RWPE2 (cell line): ENCODE measurements around the gene HTT.

Source experiments
- ATAC-seq: fragments of 200-7000 bp; cut with Tn5 transposase; 3 replicates; pipeline ENCODE4 v1.9.1; 2021; ENCODE audit warnings: low read depth
- DNase-seq: peaks from one replicate; pipeline ENCODE4 v3.0.0-alpha.2; 2020; ENCODE audit warnings: low spot score
- H3K27ac ChIP-seq: fragments of 450-650 bp; 2 replicates; pipeline ENCODE4 v1.5.1; 2017; ENCODE audit warnings: mild to moderate bottlenecking; ENCODE audit not compliant: poor library complexity, severe bottlenecking
- H3K27me3 ChIP-seq: fragments of 250-450 bp; sonication (Bioruptor Pico); 2 replicates; pipeline ENCODE4 v1.5.1; 2021; ENCODE audit warnings: mild to moderate bottlenecking, moderate library complexity; ENCODE audit not compliant: insufficient read depth, poor library complexity, severe bottlenecking
- H3K36me3 ChIP-seq: fragments of 250-450 bp; sonication (Bioruptor Pico); 2 replicates; pipeline ENCODE4 v1.5.1; 2020; ENCODE audit warnings: low read depth, mild to moderate bottlenecking, moderate library complexity
- H3K4me1 ChIP-seq: fragments of 250-450 bp; sonication (Bioruptor Pico); 2 replicates; pipeline ENCODE4 v1.5.1; 2021; ENCODE audit warnings: mild to moderate bottlenecking, moderate library complexity; ENCODE audit not compliant: insufficient read depth, poor library complexity, severe bottlenecking
- H3K4me3 ChIP-seq: fragments of 250-450 bp; sonication (Bioruptor Pico); 2 replicates; pipeline ENCODE4 v1.5.1; 2021; ENCODE audit warnings: mild to moderate bottlenecking, moderate library complexity; ENCODE audit not compliant: severe bottlenecking
- H3K9me3 ChIP-seq: fragments of 250-450 bp; sonication (Bioruptor Pico); 2 replicates; pipeline ENCODE4 v1.5.1; 2021; ENCODE audit warnings: mild to moderate bottlenecking, moderate library complexity; ENCODE audit not compliant: severe bottlenecking
- TF ChIP-seq, protein P1 (sequence below): fragments of 450-650 bp; IDR thresholded peaks from one replicate; pipeline ENCODE4 v1.5.1; 2017; ENCODE audit warnings: mild to moderate bottlenecking, moderate library complexity; ENCODE audit not compliant: poor library complexity, severe bottlenecking

The HTT gene

DNA sequence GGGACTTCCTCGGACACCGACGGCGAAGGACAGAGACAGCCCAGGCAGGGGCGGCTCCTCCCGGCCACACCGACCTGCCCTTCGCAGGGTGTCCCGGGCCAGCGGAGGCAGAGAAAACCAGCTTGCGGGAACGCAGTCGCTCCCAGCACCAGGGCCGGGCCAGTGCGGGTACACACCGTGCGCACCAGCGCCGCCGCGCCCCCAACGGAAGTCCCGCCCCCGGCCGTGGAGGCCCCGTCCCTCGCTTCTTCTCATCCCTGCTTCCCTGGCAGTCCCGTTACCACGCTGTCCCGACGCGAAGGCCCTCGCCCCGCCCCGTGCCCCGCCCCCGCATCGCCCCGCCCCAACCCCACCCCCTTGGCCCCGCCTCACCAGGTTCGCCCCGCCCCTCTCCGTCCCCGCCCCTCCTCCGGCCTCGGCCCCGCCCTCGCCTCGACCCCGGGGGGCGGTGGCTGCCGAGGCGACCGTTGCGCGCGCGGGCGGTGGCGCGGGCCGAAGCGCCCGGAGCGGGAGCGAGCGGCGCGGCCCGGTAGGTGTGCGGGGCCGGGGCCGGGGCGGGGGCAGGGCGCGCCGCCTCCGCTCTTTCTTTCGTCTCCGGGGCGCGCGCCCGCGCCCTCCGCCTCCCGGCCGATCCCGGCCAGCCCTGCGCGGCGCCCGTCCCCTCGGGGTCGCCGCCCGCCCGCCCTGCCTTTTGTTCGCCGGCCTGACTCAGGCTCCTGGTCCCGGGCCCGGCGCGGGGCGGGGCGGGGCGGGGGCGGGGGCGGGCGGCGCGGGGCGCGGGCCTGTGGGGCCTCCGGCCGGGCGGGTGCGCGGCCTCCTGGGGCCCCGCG lies 218.3 kb downstream of the HTT start, which contains the start of gene RGS12:
Gene RGS12 (plus strand): TSS at position 451 of the 830 bp plus-strand sequence. CDS start 23,150 bp downstream, outside the sequence.
- peak; percentile 94 for DNase-seq
- no peaks in the 10 kb centered on the region for H3K36me3 ChIP-seq
- no peaks in the 10 kb centered on the region for H3K27me3 ChIP-seq
- H3K9me3 ChIP-seq = no peaks in the 10 kb centered on the region
- peak within 1 kb of the TSS; percentile 41 for H3K27ac ChIP-seq
- ATAC-seq = peak; percentile 91
- H3K4me3 ChIP-seq = peak within 1 kb of the TSS; percentile 59
- H3K4me1 ChIP-seq = no peaks in the 10 kb centered on the region
- TF ChIP-seq, protein P1, sequence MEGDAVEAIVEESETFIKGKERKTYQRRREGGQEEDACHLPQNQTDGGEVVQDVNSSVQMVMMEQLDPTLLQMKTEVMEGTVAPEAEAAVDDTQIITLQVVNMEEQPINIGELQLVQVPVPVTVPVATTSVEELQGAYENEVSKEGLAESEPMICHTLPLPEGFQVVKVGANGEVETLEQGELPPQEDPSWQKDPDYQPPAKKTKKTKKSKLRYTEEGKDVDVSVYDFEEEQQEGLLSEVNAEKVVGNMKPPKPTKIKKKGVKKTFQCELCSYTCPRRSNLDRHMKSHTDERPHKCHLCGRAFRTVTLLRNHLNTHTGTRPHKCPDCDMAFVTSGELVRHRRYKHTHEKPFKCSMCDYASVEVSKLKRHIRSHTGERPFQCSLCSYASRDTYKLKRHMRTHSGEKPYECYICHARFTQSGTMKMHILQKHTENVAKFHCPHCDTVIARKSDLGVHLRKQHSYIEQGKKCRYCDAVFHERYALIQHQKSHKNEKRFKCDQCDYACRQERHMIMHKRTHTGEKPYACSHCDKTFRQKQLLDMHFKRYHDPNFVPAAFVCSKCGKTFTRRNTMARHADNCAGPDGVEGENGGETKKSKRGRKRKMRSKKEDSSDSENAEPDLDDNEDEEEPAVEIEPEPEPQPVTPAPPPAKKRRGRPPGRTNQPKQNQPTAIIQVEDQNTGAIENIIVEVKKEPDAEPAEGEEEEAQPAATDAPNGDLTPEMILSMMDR = no peak
